ENCODE results near the gene PRR14L.
"Not testable (repeated sequence)": the region's sequence is repeated elsewhere in the genome, so short reads cannot be mapped to it uniquely, and the experiment has no call there.

PRR14L gene

GRCh38 chr22:31749636-31750364 lies at the start of gene PRR14L:
Gene PRR14L, minus strand, starts transcription at chr22:31750132. Its CDS starts 11,272 bp downstream, at chr22:31738860.
- DNase-seq (ENCODE audit: low read depth, low spot score) = peak; percentile 90
- Histone ChIP-seq H3K4me3 (ENCODE audit: low read length) (peak within 1 kb of the TSS; percentile 83), H3K27me3 (ENCODE audit: control insufficient read depth, insufficient read depth, low read length) (no peaks in the 10 kb centered on the region), H3K4me1 (ENCODE audit: control insufficient read depth, insufficient read depth, low read length) (peaks cover 2% of the 10 kb centered on the region; the same call in 1 of the 2 replicates), H3K36me3 (ENCODE audit: control insufficient read depth, insufficient read depth, low read length) (no peaks in the 10 kb centered on the region), H3K27ac (ENCODE audit: low read length) (no peak within 1 kb of the TSS), H3K9me3 (ENCODE audit: control insufficient read depth, insufficient read depth, low read length) (no peaks in the 10 kb centered on the region)
- WGBS (ENCODE audit: insufficient coverage, insufficient read length) = no CpG with 5 or more reads among the region's 62 CpGs

GRCh38 chr22:31799358-31799757 lies 49.4 kb upstream of the PRR14L start:
- H3K27ac ChIP-seq (ENCODE audit: low read length); H3K9me3 ChIP-seq (ENCODE audit: control insufficient read depth, insufficient read depth, low read length); H3K27me3 ChIP-seq (ENCODE audit: control insufficient read depth, insufficient read depth, low read length); H3K4me1 ChIP-seq (ENCODE audit: control insufficient read depth, insufficient read depth, low read length); H3K4me3 ChIP-seq (ENCODE audit: low read length); H3K36me3 ChIP-seq (ENCODE audit: control insufficient read depth, insufficient read depth, low read length); DNase-seq (ENCODE audit: low read depth, low spot score): not testable (repeated sequence)
- WGBS (ENCODE audit: insufficient coverage, insufficient read length) = no CpG with 5 or more reads among the region's 8 CpGs

- no peak overlapping the region for H3K4me3 ChIP-seq (ENCODE audit: low read length)
- no peaks in the 10 kb centered on the region for H3K36me3 ChIP-seq (ENCODE audit: control insufficient read depth, insufficient read depth, low read length)
- H3K27ac ChIP-seq (ENCODE audit: low read length) = no peak overlapping the region
- DNase-seq (ENCODE audit: low read depth, low spot score) = no peak
- H3K27me3 ChIP-seq (ENCODE audit: control insufficient read depth, insufficient read depth, low read length) = no peaks in the 10 kb centered on the region
- H3K9me3 ChIP-seq (ENCODE audit: control insufficient read depth, insufficient read depth, low read length) = no peaks in the 10 kb centered on the region
- H3K4me1 ChIP-seq (ENCODE audit: control insufficient read depth, insufficient read depth, low read length) = no peaks in the 10 kb centered on the region
- no CpG with 5 or more reads among the region's 2 CpGs for WGBS (ENCODE audit: insufficient coverage, insufficient read length)
These were observed 40.3 kb upstream of the PRR14L start for GRCh38 chr22:31790240-31790639.

- Histone ChIP-seq H3K4me3 (ENCODE audit: low read length) (no peak overlapping the region), H3K4me1 (ENCODE audit: control insufficient read depth, insufficient read depth, low read length) (no peaks in the 10 kb centered on the region), H3K27ac (ENCODE audit: low read length) (no peak overlapping the region), H3K9me3 (ENCODE audit: control insufficient read depth, insufficient read depth, low read length) (no peaks in the 10 kb centered on the region), H3K36me3 (ENCODE audit: control insufficient read depth, insufficient read depth, low read length) (no peaks in the 10 kb centered on the region), H3K27me3 (ENCODE audit: control insufficient read depth, insufficient read depth, low read length) (no peaks in the 10 kb centered on the region)
- no peak for DNase-seq (ENCODE audit: low read depth, low spot score)
- no CpG with 5 or more reads among the region's 3 CpGs for WGBS (ENCODE audit: insufficient coverage, insufficient read length)
These were observed 39.9 kb upstream of the PRR14L start for GRCh38 chr22:31789803-31790202.

GRCh38 chr22:31776231-31776630 lies 26.3 kb upstream of the PRR14L start:
- Histone ChIP-seq H3K9me3 (ENCODE audit: control insufficient read depth, insufficient read depth, low read length) (no peaks in the 10 kb centered on the region), H3K4me3 (ENCODE audit: low read length) (no peak overlapping the region), H3K36me3 (ENCODE audit: control insufficient read depth, insufficient read depth, low read length) (peaks cover 2% of the 10 kb centered on the region; the same call in 1 of the 2 replicates), H3K4me1 (ENCODE audit: control insufficient read depth, insufficient read depth, low read length) (no peaks in the 10 kb centered on the region), H3K27me3 (ENCODE audit: control insufficient read depth, insufficient read depth, low read length) (no peaks in the 10 kb centered on the region), H3K27ac (ENCODE audit: low read length) (no peak overlapping the region)
- WGBS (ENCODE audit: insufficient coverage, insufficient read length) = no CpG with 5 or more reads among the region's 4 CpGs
- no peak for DNase-seq (ENCODE audit: low read depth, low spot score)

- H3K36me3 ChIP-seq (ENCODE audit: control insufficient read depth, insufficient read depth, low read length) = no peaks in the 10 kb centered on the region
These were observed 23.5 kb upstream of the PRR14L start for GRCh38 chr22:31773416-31773815.

GRCh38 chr22:31768422-31769059 lies 18.6 kb upstream of the PRR14L start:
- WGBS (ENCODE audit: insufficient coverage, insufficient read length) = no CpG with 5 or more reads among the region's 4 CpGs
- no peak overlapping the region for H3K4me3 ChIP-seq (ENCODE audit: low read length)
- no peaks in the 10 kb centered on the region for H3K27me3 ChIP-seq (ENCODE audit: control insufficient read depth, insufficient read depth, low read length)
- H3K4me1 ChIP-seq (ENCODE audit: control insufficient read depth, insufficient read depth, low read length) = no peaks in the 10 kb centered on the region
- no peaks in the 10 kb centered on the region for H3K9me3 ChIP-seq (ENCODE audit: control insufficient read depth, insufficient read depth, low read length)
- H3K36me3 ChIP-seq (ENCODE audit: control insufficient read depth, insufficient read depth, low read length) = 0 out of 2 replicates have a peak, but pooled peaks cover 2% of the 10 kb centered on the region
- no peak overlapping the region for H3K27ac ChIP-seq (ENCODE audit: low read length)
- no peak for DNase-seq (ENCODE audit: low read depth, low spot score)

More at GRCh38 chr22:31773416-31773815, 23.5 kb upstream of the PRR14L start:
- H3K4me3 ChIP-seq (ENCODE audit: low read length) = no peak overlapping the region
- H3K27me3 ChIP-seq (ENCODE audit: control insufficient read depth, insufficient read depth, low read length) = no peaks in the 10 kb centered on the region
- H3K4me1 ChIP-seq (ENCODE audit: control insufficient read depth, insufficient read depth, low read length) = no peaks in the 10 kb centered on the region
- no peaks in the 10 kb centered on the region for H3K9me3 ChIP-seq (ENCODE audit: control insufficient read depth, insufficient read depth, low read length)
- H3K27ac ChIP-seq (ENCODE audit: low read length) = no peak overlapping the region
- no peak for DNase-seq (ENCODE audit: low read depth, low spot score)
- no CpG with 5 or more reads among the region's 5 CpGs for WGBS (ENCODE audit: insufficient coverage, insufficient read length)

- Histone ChIP-seq H3K27ac (ENCODE audit: low read length) (no peak overlapping the region), H3K27me3 (ENCODE audit: control insufficient read depth, insufficient read depth, low read length) (no peaks in the 10 kb centered on the region), H3K9me3 (ENCODE audit: control insufficient read depth, insufficient read depth, low read length) (no peaks in the 10 kb centered on the region), H3K4me1 (ENCODE audit: control insufficient read depth, insufficient read depth, low read length) (no peaks in the 10 kb centered on the region), H3K4me3 (ENCODE audit: low read length) (no peak overlapping the region), H3K36me3 (ENCODE audit: control insufficient read depth, insufficient read depth, low read length) (0 out of 2 replicates have a peak, but pooled peaks cover 2% of the 10 kb centered on the region)
- no CpG with 5 or more reads among the region's 3 CpGs for WGBS (ENCODE audit: insufficient coverage, insufficient read length)
- DNase-seq (ENCODE audit: low read depth, low spot score) = no peak
These were observed 14.9 kb upstream of the PRR14L start for GRCh38 chr22:31764785-31765184.

GRCh38 chr22:31758860-31759259 lies 8.9 kb upstream of the PRR14L start:
- not testable (repeated sequence) for DNase-seq (ENCODE audit: low read depth, low spot score); H3K27ac ChIP-seq (ENCODE audit: low read length); H3K4me3 ChIP-seq (ENCODE audit: low read length); H3K4me1 ChIP-seq (ENCODE audit: control insufficient read depth, insufficient read depth, low read length); H3K36me3 ChIP-seq (ENCODE audit: control insufficient read depth, insufficient read depth, low read length); H3K9me3 ChIP-seq (ENCODE audit: control insufficient read depth, insufficient read depth, low read length); H3K27me3 ChIP-seq (ENCODE audit: control insufficient read depth, insufficient read depth, low read length)
- WGBS (ENCODE audit: insufficient coverage, insufficient read length) = no CpG with 5 or more reads among the region's 5 CpGs

GRCh38 chr22:31757265-31757664 lies 7.3 kb upstream of the PRR14L start:
- Histone ChIP-seq H3K27ac (ENCODE audit: low read length) (no peak overlapping the region), H3K36me3 (ENCODE audit: control insufficient read depth, insufficient read depth, low read length) (no peaks in the 10 kb centered on the region)
- no CpG with 5 or more reads among the region's 1 CpG for WGBS (ENCODE audit: insufficient coverage, insufficient read length)

More at GRCh38 chr22:31757265-31757664, 7.3 kb upstream of the PRR14L start:
- H3K27me3 ChIP-seq (ENCODE audit: control insufficient read depth, insufficient read depth, low read length) = no peaks in the 10 kb centered on the region; the same call in 1 of the 2 replicates
- no peak overlapping the region for H3K4me3 ChIP-seq (ENCODE audit: low read length)
- H3K4me1 ChIP-seq (ENCODE audit: control insufficient read depth, insufficient read depth, low read length) = peaks cover 2% of the 10 kb centered on the region; the same call in 1 of the 2 replicates
- H3K9me3 ChIP-seq (ENCODE audit: control insufficient read depth, insufficient read depth, low read length) = no peaks in the 10 kb centered on the region
- no peak for DNase-seq (ENCODE audit: low read depth, low spot score)

Data from iPS DF 6.9 (cell line).